Osteoblast (primary cell): Measurements from ENCODE around the gene TMEM134. TPM values are rescaled to one million over a fixed set of nuclear protein-coding genes. Genes with fewer than 3 reads are reported as not detected.

Experiments
- DNase-seq: peaks from one replicate; pipeline ENCODE4 v3.0.0; 2011; ENCODE audit warnings: low spot score, mixed read lengths; ENCODE audit not compliant: insufficient read length; ENCODE audit errors: missing footprints
- H2AFZ ChIP-seq: 2 replicates; pipeline ENCODE4 v1.6.0; 2011; ENCODE audit warnings: mild to moderate bottlenecking, low read length
- H3K27ac ChIP-seq: 2 replicates; pipeline ENCODE4 v1.5.1; 2011; ENCODE audit warnings: mild to moderate bottlenecking, low read depth, low read length, moderate library complexity
- H3K27me3 ChIP-seq: 2 replicates; pipeline ENCODE4 v1.6.0; 2012; ENCODE audit warnings: mild to moderate bottlenecking, control low read depth, inconsistent platforms, low read length, moderate library complexity; ENCODE audit not compliant: insufficient read depth
- H3K36me3 ChIP-seq: 2 replicates; pipeline ENCODE4 v1.5.1; 2011; ENCODE audit warnings: mild to moderate bottlenecking, low read length, control low read depth, moderate library complexity; ENCODE audit not compliant: insufficient read depth
- H3K4me1 ChIP-seq: 2 replicates; pipeline ENCODE4 v1.5.1; 2011; ENCODE audit warnings: mild to moderate bottlenecking, low read length, control low read depth, moderate library complexity; ENCODE audit not compliant: insufficient read depth
- H3K4me2 ChIP-seq: 2 replicates; pipeline ENCODE4 v1.6.0; 2011; ENCODE audit warnings: mild to moderate bottlenecking, low read length; ENCODE audit not compliant: insufficient read depth
- H3K4me3 ChIP-seq: fragments of 200-600 bp; sonication (generic); 3 replicates; pipeline ENCODE4 v1.5.1; 2012; ENCODE audit warnings: mild to moderate bottlenecking, low read length, inconsistent platforms; ENCODE audit not compliant: insufficient read depth
- H3K79me2 ChIP-seq: 2 replicates; pipeline ENCODE4 v1.6.0; 2012; ENCODE audit warnings: mild to moderate bottlenecking, low read length, control low read depth, inconsistent platforms; ENCODE audit not compliant: insufficient read depth
- H3K9me3 ChIP-seq: 2 replicates; pipeline ENCODE4 v1.5.1; 2011; ENCODE audit warnings: low read depth, low read length, control low read depth
- H4K20me1 ChIP-seq: 2 replicates; pipeline ENCODE4 v1.6.0; 2012; ENCODE audit warnings: mild to moderate bottlenecking, low read length, control low read depth; ENCODE audit not compliant: insufficient read depth
- CTCF ChIP-seq: IDR thresholded peaks from 2 replicates; pipeline ENCODE4 v1.5.1; 2011; ENCODE audit warnings: mild to moderate bottlenecking, low read depth, low read length, moderate library complexity; ENCODE audit errors: extremely low read depth
- total RNA-seq: library from RNA; depleted of rRNA; stranded (reverse); fragments of >200 nt; gene quantifications from 2 replicates; pipeline ENCODE4 v1.2.3, GENCODE V29; 2012

TMEM134 gene
- total RNA-seq, 1 donor = 29.3 TPM

- Histone ChIP-seq H3K4me2 (peak overlapping the region; percentile 92), H3K79me2 (peaks cover 12% of the 10 kb centered on the region), H3K27me3 (no peaks in the 10 kb centered on the region), H3K9me3 (no peaks in the 10 kb centered on the region), H2AFZ (no peak overlapping the region), H3K4me3 (no peak overlapping the region), H3K36me3 (peaks cover 3% of the 10 kb centered on the region), H3K4me1 (peaks cover 21% of the 10 kb centered on the region), H3K27ac (peak overlapping the region; percentile 37), H4K20me1 (peaks cover 16% of the 10 kb centered on the region)
- DNase-seq = peak; percentile 69
- TF ChIP-seq CTCF = no peak
These were observed 37.5 kb upstream of the TMEM134 start for GRCh38 chr11:67506426-67507051.

- peak; percentile 99 for DNase-seq
- H3K36me3 ChIP-seq = peaks cover 8% of the 10 kb centered on the region
- no peaks in the 10 kb centered on the region for H3K27me3 ChIP-seq
- H3K4me1 ChIP-seq = peaks cover 21% of the 10 kb centered on the region
- peak; percentile 92 for TF ChIP-seq CTCF
- H3K79me2 ChIP-seq = peaks cover 12% of the 10 kb centered on the region
- peak overlapping the region; percentile 73 for H3K27ac ChIP-seq
- H3K4me3 ChIP-seq = peak overlapping the region; percentile 76
- H3K9me3 ChIP-seq = no peaks in the 10 kb centered on the region
- H3K4me2 ChIP-seq = peak overlapping the region; percentile 85
- H4K20me1 ChIP-seq = peaks cover 18% of the 10 kb centered on the region
- peak overlapping the region; percentile 44 for H2AFZ ChIP-seq
These were observed 36.8 kb upstream of the TMEM134 start for GRCh38 chr11:67505605-67506396.

GRCh38 chr11:67504950-67505581 lies 36.0 kb upstream of the TMEM134 start, which contains the start of gene PITPNM1:
Gene PITPNM1, minus strand, starts transcription at chr11:67505363. Its CDS starts 1,183 bp downstream, at chr11:67504180.
- H4K20me1 ChIP-seq = peaks cover 18% of the 10 kb centered on the region
- H3K79me2 ChIP-seq = peaks cover 12% of the 10 kb centered on the region
- peak within 1 kb of the TSS; percentile 57 for H2AFZ ChIP-seq
- H3K27me3 ChIP-seq = no peaks in the 10 kb centered on the region
- peaks cover 8% of the 10 kb centered on the region for H3K36me3 ChIP-seq
- H3K4me2 ChIP-seq = peak within 1 kb of the TSS; percentile 85
- DNase-seq = peak; percentile 98
- peaks cover 21% of the 10 kb centered on the region for H3K4me1 ChIP-seq
- peak within 1 kb of the TSS; percentile 73 for H3K27ac ChIP-seq
- no peaks in the 10 kb centered on the region for H3K9me3 ChIP-seq
- H3K4me3 ChIP-seq = peak within 1 kb of the TSS; percentile 76
- no peak for TF ChIP-seq CTCF
